HL-60 (cell line): ENCODE measurements around the gene NUDT2.

Experiments
- POLR2AphosphoS5 ChIP-seq: IDR thresholded peaks from 2 replicates; pipeline ENCODE4 v1.6.1; 2012; ENCODE audit warnings: low read depth
- TF ChIP-seq, protein P1 (sequence below): IDR thresholded peaks from one replicate; pipeline ENCODE4 v1.5.1; 2011; ENCODE audit warnings: low read length, control low read depth, inconsistent platforms; ENCODE audit not compliant: insufficient read depth
- TF ChIP-seq, protein P2 (sequence below): IDR thresholded peaks from 2 replicates; pipeline ENCODE4 v1.6.1; 2012; ENCODE audit warnings: low read depth; ENCODE audit not compliant: insufficient replicate concordance

DNA sequence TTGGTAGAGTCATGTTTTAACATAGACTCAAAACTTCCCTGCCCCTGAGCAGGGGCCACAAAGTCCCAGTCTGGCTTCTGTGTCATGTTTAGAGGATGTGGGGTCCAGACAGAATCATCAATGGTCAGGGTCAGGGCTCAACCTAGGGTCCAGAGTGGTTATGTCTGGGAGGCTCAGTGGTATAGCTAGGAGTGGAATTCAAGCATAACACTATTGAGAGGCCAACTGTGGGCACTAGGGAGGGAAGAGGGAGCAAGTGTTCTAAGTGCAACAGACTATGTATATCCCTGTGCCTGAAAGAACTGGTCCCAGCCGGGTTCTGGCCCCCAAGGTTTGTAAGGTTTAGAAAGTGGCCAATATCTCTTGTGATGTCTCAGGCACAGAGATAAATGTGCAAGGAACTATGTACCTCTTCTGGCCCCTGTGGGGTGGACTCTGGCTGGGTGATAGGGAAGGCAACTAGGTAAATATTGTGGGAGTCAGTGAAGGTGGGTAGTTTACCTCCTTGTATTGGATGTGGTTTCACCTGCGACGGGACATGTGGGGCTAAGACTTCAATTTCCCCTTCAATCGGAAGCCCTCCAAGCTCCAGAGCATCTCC is 33.3 kb downstream of the NUDT2 start:
- TF ChIP-seq, protein P1, sequence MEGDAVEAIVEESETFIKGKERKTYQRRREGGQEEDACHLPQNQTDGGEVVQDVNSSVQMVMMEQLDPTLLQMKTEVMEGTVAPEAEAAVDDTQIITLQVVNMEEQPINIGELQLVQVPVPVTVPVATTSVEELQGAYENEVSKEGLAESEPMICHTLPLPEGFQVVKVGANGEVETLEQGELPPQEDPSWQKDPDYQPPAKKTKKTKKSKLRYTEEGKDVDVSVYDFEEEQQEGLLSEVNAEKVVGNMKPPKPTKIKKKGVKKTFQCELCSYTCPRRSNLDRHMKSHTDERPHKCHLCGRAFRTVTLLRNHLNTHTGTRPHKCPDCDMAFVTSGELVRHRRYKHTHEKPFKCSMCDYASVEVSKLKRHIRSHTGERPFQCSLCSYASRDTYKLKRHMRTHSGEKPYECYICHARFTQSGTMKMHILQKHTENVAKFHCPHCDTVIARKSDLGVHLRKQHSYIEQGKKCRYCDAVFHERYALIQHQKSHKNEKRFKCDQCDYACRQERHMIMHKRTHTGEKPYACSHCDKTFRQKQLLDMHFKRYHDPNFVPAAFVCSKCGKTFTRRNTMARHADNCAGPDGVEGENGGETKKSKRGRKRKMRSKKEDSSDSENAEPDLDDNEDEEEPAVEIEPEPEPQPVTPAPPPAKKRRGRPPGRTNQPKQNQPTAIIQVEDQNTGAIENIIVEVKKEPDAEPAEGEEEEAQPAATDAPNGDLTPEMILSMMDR = no peak
- TF ChIP-seq, protein P2, sequence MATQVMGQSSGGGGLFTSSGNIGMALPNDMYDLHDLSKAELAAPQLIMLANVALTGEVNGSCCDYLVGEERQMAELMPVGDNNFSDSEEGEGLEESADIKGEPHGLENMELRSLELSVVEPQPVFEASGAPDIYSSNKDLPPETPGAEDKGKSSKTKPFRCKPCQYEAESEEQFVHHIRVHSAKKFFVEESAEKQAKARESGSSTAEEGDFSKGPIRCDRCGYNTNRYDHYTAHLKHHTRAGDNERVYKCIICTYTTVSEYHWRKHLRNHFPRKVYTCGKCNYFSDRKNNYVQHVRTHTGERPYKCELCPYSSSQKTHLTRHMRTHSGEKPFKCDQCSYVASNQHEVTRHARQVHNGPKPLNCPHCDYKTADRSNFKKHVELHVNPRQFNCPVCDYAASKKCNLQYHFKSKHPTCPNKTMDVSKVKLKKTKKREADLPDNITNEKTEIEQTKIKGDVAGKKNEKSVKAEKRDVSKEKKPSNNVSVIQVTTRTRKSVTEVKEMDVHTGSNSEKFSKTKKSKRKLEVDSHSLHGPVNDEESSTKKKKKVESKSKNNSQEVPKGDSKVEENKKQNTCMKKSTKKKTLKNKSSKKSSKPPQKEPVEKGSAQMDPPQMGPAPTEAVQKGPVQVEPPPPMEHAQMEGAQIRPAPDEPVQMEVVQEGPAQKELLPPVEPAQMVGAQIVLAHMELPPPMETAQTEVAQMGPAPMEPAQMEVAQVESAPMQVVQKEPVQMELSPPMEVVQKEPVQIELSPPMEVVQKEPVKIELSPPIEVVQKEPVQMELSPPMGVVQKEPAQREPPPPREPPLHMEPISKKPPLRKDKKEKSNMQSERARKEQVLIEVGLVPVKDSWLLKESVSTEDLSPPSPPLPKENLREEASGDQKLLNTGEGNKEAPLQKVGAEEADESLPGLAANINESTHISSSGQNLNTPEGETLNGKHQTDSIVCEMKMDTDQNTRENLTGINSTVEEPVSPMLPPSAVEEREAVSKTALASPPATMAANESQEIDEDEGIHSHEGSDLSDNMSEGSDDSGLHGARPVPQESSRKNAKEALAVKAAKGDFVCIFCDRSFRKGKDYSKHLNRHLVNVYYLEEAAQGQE = no peak
- no peak for TF ChIP-seq POLR2AphosphoS5
